Heart left ventricle (tissue), 16 donors: Measurements from ENCODE around the gene ACADL. TPM values are rescaled to one million over a fixed set of nuclear protein-coding genes. Genes with fewer than 3 reads are reported as not detected.

Experiments
- ATAC-seq, 4 donors: fragments of 200-7000 bp; cut with Tn5 transposase; one replicate each; pipeline ENCODE4 v1.9.1; 2020 to 2022; ENCODE audit warnings: moderate library complexity in 4 of 4, mild to moderate bottlenecking in 3 of 4, moderate number of reproducible peaks in 1 of 4
- DNase-seq, 5 donors: peaks; one replicate each; pipeline ENCODE4 v3.0.0-alpha.2; 2020
- H3K27ac ChIP-seq, 12 donors: fragments of 200-600 bp; sonication (generic) in 4 of 12; one replicate each; pipeline versions ENCODE4 v1.5.0 to v1.8.0; 2016 to 2022; ENCODE audit warnings: mild to moderate bottlenecking in 2 of 12
- H3K27me3 ChIP-seq, 9 donors: fragments of 200-600 bp; sonication (generic) in 2 of 9; one replicate each; pipeline versions ENCODE4 v1.5.1 to v1.8.0; 2016 to 2022; ENCODE audit warnings: mild to moderate bottlenecking in 3 of 9
- H3K36me3 ChIP-seq, 9 donors: fragments of 200-600 bp; sonication (generic) in 2 of 9; one replicate each; pipeline versions ENCODE4 v1.5.0 to v1.8.0; 2018 to 2022; ENCODE audit warnings: mild to moderate bottlenecking in 2 of 9
- H3K4me1 ChIP-seq, 12 donors: fragments of 200-600 bp; sonication (generic) in 4 of 12; one replicate each; pipeline versions ENCODE4 v1.5.0 to v1.8.0; 2016 to 2022; ENCODE audit warnings: mild to moderate bottlenecking in 3 of 12
- H3K4me3 ChIP-seq, 12 donors: fragments of 200-600 bp; sonication (generic) in 4 of 12; one replicate each; pipeline versions ENCODE4 v1.5.0 to v1.8.0; 2017 to 2022; ENCODE audit warnings: mild to moderate bottlenecking in 9 of 12, moderate library complexity in 4 of 12
- H3K9me3 ChIP-seq, 12 donors: fragments of 200-600 bp; sonication (generic) in 4 of 12; one replicate each; pipeline versions ENCODE4 v1.5.0 to v1.8.0; 2016 to 2022; ENCODE audit warnings: mild to moderate bottlenecking in 1 of 12
- POLR2A ChIP-seq, 2 donors: fragments of 450-650 bp; IDR thresholded peaks; one replicate each; pipeline ENCODE4 v1.6.1; 2017; ENCODE audit warnings: antibody characterized with exemption in 2 of 2, mild to moderate bottlenecking in 2 of 2, moderate library complexity in 2 of 2
- WGBS, 4 donors: extraction: QIAGEN DNeasy Blood & Tissue Kit in 2 of 4; methylation state at CpG; one replicate each; pipeline versions ENCODE4 v1.1.5 to v1.1.7; 2013 to 2018; 5-methylcytosine and 5-hydroxymethylcytosine counted together
- intact Hi-C, 10 donors: fragments of 100-400 bp; cut with DNase I; formaldehyde crosslinking; loops; one replicate each; pipeline versions ENCODE4 v1.11.1 to v1.14.2; 2022
- polyA plus RNA-seq, 2 donors: library from polyadenylated mRNA; stranded (reverse); fragments of 200-250 nt; gene quantifications; one replicate each; pipeline ENCODE4 v1.2.3, GENCODE V29; 2013
- total RNA-seq, 9 donors: library from RNA; depleted of rRNA in 2 of 9; stranded (reverse); fragments of >200 nt in 2 of 9; fragmentation: NEBNext Ultra II Directional in 3 of 9; extraction: Animal tissue kit (Norgen Biotek cat#: 25700) in 3 of 9; gene quantifications; one replicate each; pipeline versions ENCODE4 v1.1.0 to v1.2.4, GENCODE V29; 2016 to 2023
- TF ChIP-seq, protein P1 (sequence below), 12 donors: fragments of 200-600 bp; sonication (generic) in 4 of 12; IDR thresholded peaks; one replicate each; pipeline versions ENCODE4 v1.5.0 to v1.8.0; 2018 to 2022; ENCODE audit warnings: antibody characterized with exemption in 12 of 12, mild to moderate bottlenecking in 5 of 12
- donor health status: ischemic (EF 13 %, LVEDD 7.1; RV severe dilation, severe dysfunction).
- donor health status: healthy with polysubstance abuse.
- donor health status: DM: no; HTN: yes; CAD: no.
- donor health status: DM: no; HTN: no; CAD: no.
- donor health status: ischemic (EF 25% LVEDD 6.9; RV normal size, moderate dysfunction).
- donor health status: ischemic (EF 25% LVEDD 5.7; RV mildly dilated, moderate dysfunction).
- donor health status: healthy.
- donor health status: DM: yes; HTN: yes; CAD: no.
- donor health status: ischemic (EF 35%, LVEDD 5.7; RV mildly dilated, moderate dysfunction).
- donor health status: nonischemic (EF 11% LVEDD 7.7; RV severe dilation, severe dysfunction).
- donor health status: DM: yes; HTN: yes; CAD: no.
- donor health status: PGD.
- donor health status: ischemic (EF 29% LVEDD 5.4; RV normal size, mild dysfunction).
- donor health status: nonischemic (EF 23%, LVEDD 6.1; RV moderate dilation, normal function).

The ACADL gene
- total and polyA plus RNA-seq, 11 donors = 0.21 to 2.8 (median 0.49) TPM

GRCh38 chr2:210259687-210260086 lies 34.4 kb upstream of the ACADL start:
- intact Hi-C loops = no loop called here
- no peak overlapping the region for H3K4me3 ChIP-seq
- H3K36me3 ChIP-seq = no peaks in the 10 kb centered on the region
- no peak for TF ChIP-seq POLR2A (IDR thresholded peaks at IDR 0.05)
- TF ChIP-seq, protein P1, sequence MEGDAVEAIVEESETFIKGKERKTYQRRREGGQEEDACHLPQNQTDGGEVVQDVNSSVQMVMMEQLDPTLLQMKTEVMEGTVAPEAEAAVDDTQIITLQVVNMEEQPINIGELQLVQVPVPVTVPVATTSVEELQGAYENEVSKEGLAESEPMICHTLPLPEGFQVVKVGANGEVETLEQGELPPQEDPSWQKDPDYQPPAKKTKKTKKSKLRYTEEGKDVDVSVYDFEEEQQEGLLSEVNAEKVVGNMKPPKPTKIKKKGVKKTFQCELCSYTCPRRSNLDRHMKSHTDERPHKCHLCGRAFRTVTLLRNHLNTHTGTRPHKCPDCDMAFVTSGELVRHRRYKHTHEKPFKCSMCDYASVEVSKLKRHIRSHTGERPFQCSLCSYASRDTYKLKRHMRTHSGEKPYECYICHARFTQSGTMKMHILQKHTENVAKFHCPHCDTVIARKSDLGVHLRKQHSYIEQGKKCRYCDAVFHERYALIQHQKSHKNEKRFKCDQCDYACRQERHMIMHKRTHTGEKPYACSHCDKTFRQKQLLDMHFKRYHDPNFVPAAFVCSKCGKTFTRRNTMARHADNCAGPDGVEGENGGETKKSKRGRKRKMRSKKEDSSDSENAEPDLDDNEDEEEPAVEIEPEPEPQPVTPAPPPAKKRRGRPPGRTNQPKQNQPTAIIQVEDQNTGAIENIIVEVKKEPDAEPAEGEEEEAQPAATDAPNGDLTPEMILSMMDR (IDR thresholded peaks at IDR 0.05) = no peak
- ATAC-seq (no peak), DNase-seq (no peak)
- H3K9me3 ChIP-seq = no peaks in the 10 kb centered on the region
- H3K27ac ChIP-seq = no peak overlapping the region
- no peaks in the 10 kb centered on the region for H3K4me1 ChIP-seq
- H3K27me3 ChIP-seq = no peaks in the 10 kb centered on the region

GRCh38 chr2:210252699-210253606 lies 27.7 kb upstream of the ACADL start:
- WGBS, 4 donors = 77 to 80% (median 78%) methylated on average over 7 of the region's 7 CpGs
- Histone ChIP-seq H3K4me1 (no peaks in the 10 kb centered on the region), H3K9me3 (no peaks in the 10 kb centered on the region), H3K27me3 (no peaks in the 10 kb centered on the region), H3K4me3 (no peak overlapping the region), H3K36me3 (no peaks in the 10 kb centered on the region), H3K27ac (no peak overlapping the region)
- ATAC-seq (no peak), DNase-seq (no peak)
- intact Hi-C loops = no loop called here
- no peak for TF ChIP-seq POLR2A (IDR thresholded peaks at IDR 0.05)
- TF ChIP-seq, protein P1 (IDR thresholded peaks at IDR 0.05) = no peak

DNA sequence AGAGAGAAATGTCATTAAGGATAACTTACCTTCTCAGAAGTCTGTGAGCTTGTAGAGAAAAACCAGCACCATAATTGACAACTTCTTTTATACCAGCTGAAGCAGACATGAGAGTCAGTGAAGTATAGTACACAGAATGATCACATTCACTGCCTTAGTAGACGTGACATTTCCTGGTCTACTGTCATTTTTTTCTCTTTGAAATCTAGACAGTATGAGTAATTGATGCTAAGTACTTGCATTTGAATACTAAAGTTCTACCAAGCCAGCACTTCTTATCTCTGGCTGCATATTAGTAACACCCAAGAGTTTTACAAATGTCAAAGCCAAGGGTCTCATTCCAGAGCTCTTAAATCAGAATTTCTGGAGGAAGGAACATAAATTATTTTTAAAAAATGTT lies 25.4 kb upstream of the ACADL start:
- Histone ChIP-seq H3K4me3 (no peak overlapping the region), H3K4me1 (no peaks in the 10 kb centered on the region), H3K36me3 (no peaks in the 10 kb centered on the region), H3K27me3 (peaks cover 0 to 4% (median 0%) of the 10 kb centered on the region in 9 donors), H3K27ac (no peak overlapping the region), H3K9me3 (peaks cover 0 to 3% (median 0%) of the 10 kb centered on the region in 12 donors)
- DNase-seq (no peak), ATAC-seq (no peak)
- intact Hi-C loops = loop anchor here in 1 of 10 donors (2.0 kb wide), 1 partner anchor 148 kb away; no protein-coding TSS in a partner anchor
- 11 to 44% (median 25%) methylated on average over 1 of the region's 1 CpG for WGBS, 4 donors
- TF ChIP-seq POLR2A (IDR thresholded peaks at IDR 0.05) = no peak
- TF ChIP-seq, protein P1 (IDR thresholded peaks at IDR 0.05) = no peak

- TF ChIP-seq POLR2A (IDR thresholded peaks at IDR 0.05) = no peak
- TF ChIP-seq, protein P1 (IDR thresholded peaks at IDR 0.05) = no peak
- H3K27me3 ChIP-seq = no peaks in the 10 kb centered on the region
- H3K9me3 ChIP-seq = no peaks in the 10 kb centered on the region
- ATAC-seq = no peak
- no peaks in the 10 kb centered on the region for H3K36me3 ChIP-seq
- DNase-seq = no peak
- intact Hi-C loops = no loop called here
- H3K4me3 ChIP-seq = no peak overlapping the region
- H3K27ac ChIP-seq = no peak overlapping the region
- no peaks in the 10 kb centered on the region for H3K4me1 ChIP-seq
- WGBS, 4 donors = 78 to 86% (median 83%) methylated on average over 3 of the region's 3 CpGs
Observed at GRCh38 chr2:210233487-210233886, 8.2 kb upstream of the ACADL start.
